GM21381 (cell line): Measurements from ENCODE around the gene NPPA.

Experiments
- ATAC-seq: cut with Tn5 transposase; IDR thresholded peaks from one replicate; pipeline ENCODE4 v1.9.1; 2021; ENCODE audit warnings: mild to moderate bottlenecking, moderate library complexity; ENCODE audit not compliant: unreplicated experiment

The NPPA gene

DNA sequence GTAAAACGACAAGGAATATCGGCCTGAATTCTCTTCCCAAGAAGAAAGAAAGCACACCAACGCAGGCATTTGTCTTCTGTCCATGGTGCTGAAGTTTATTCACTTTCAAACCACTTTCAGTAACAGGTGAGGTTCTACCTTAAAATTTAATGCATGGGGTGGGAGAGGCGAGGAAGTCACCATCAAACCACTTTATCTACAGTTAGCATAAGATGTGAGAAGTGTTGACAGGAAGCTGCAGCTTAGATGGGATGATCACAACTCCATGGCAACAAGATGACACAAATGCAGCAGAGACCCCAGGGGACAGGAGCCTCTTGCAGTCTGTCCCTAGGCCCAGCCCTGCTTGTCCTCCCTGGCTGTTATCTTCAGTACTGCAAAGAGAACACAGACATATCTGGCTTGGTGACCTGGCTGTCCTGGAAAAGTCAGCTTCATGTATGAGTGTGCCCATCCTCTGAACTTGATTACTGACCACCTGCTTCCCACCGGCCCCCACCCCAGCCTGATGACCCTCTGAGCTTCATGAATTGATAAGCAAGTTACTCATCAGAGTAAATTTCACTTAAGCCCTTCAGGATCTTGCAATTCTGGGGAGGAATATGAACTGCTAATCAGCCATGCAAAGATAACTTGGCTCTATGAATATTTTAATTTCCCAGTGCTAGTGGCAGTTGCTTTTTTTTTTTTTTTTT is 1.8 kb downstream of the NPPA start:
- ATAC-seq = no peak

DNA sequence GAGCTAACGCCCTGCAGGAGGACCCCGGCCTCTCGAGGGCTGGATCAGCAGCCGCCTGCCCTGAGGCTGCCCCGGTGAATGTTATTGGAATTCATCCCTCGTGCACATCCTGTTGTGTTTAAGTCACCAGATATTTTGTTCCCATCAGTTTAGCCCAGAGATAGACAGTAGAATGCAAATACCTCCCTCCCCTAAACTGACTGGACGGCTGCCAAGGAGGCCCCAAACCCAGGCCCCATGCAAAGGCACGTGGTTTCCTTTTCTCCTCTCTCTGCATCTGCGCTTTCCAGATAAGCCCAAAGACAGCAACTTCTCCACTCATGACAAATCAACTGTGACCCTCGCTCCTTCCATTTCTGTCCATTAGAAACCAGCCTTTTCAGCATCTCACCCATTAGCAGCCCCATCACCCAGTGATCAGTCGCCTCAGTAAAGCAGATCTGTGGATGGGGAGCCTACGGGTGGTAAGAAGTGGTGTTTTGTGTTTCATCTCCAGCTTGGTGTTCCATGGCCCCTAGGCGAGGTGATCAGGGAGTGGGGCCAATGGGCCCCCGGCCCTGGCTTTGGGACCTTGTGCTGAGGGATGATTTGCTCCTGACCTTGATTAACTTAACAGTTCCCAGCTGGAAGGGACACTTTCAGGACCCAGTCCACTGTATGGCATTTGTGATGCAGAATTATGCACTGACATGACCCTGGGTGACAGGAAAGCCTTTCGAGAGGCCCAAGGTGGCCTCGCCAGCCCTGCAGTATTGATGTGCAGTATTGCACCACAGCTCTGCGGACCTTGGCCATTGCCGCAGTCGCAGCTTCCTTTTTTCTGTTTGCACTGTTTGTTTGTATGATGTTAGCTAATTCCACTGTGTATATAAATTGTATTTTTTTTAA is 5.2 kb downstream of the NPPA start:
- no peak for ATAC-seq

DNA sequence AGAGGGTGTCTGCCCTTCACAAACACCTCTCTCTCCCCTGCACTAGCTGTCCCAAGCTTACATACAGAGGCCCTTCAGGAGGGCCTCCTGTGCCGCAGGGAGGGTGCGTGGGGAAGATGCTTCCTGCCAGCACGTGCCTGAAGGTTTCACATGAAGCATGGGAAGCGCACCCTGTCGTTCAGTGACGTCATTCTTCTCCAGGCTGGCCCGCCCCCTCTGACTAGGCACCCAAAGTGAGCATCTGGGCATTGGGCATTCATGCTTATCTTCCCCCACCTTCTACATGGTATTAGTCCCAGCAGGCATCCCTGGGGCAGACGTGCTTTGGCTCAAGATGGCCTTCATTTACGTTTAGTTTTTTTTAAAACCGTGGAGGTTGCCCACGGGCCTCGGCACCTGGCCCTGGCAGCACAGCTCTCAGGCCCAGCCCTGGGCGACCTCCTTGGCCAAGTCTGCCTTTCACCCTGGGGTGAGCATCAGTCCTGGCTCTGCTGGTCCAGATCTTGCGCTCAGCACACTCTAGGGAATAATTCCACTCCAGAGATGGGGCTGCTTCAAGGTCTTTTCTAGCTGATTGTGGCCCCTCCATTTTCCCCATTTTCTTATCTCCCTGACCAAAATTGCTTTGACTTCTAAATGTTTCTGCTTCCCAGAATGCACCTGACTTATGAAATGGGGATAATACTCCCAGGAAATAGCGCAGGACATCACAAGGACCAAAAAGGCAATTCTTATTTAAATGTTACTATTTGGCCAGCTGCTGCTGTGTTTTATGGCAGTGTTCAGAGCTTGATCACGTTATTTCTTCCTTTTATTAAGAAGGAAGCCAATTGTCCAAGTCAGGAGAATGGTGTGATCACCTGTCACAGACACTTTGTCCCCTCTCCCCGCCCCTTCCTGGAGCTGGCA is 6.1 kb downstream of the NPPA start:
- ATAC-seq = no peak

DNA sequence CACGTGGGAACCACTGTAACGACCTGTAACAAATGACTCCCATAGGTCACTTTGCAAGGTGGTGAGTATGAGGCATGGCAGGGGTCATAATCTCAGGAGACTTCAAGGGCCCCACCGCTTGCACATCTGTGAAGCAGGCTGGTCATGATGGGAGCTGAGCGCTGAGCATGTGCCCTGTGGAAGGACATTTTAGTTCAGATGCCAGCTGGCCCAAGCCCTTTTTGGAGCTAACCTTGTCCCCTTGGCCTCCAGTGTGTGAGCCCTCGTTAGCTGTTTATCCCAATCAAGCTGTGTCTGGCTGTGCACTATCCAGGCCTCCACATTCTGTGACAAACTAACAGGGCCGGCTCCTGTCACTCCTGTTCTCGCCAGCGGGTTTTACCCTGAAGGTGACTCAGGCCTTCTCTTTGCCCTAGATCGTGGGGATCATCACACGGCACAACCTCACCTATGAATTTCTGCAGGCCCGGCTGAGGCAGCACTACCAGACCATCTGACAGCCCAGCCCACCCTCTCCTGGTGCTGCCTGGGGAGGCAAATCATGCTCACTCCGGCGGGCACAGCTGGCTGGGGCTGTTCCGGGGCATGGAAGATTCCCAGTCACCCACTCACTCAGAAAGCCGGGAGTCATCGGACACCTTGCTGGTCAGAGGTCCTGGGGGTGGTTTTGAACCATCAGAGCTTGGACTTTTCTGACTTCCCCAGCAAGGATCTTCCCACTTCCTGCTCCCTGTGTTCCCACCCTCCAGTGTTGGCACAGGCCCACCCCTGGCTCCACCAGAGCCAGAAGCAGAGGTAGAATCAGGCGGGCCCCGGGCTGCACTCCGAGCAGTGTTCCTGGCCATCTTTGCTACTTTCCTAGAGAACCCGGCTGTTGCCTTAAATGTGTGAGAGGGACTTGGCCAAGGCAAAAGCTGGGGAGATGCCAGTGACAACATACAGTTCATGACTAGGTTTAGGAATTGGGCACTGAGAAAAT is 7.6 kb downstream of the NPPA start:
- no peak for ATAC-seq

DNA sequence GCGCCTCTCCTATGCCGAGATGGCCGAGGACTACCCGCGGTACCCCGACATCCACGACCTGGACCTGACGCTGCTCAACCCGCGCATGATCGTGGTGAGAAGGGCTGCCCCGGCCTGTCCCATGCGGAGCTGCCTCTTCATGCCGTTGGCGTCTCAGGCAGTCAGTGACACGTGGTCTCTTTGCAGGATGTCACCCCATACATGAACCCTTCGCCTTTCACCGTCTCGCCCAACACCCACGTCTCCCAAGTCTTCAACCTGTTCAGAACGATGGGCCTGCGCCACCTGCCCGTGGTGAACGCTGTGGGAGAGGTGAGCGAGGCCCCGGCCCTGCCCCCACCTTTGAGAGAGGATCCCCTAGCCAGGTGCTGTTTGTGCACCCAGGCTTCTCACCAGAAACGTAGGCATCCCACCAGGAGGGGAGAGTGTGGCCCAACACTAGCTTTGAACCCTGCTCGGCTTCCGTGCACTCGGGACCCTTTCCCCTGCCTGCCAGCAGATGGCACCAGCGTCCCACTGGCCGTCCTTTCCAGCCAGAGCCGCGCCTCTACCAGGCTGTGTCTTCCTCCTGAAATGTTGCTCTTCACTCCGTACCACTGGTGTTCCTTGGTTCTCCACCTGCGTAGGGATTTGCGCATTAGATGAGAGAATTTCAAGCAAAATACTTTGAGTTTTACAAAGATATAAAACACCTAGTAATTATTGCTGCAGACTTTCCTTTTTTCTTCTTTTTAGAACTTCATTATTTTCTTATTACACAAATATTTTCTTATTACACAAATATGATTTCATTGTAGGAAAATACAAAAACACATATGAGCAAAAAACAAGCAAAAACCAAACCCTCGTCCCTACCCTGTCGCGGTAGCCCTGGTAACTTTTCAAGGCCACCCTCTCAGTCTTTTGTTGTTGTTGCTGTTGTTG is 9.0 kb downstream of the NPPA start:
- no peak for ATAC-seq

DNA sequence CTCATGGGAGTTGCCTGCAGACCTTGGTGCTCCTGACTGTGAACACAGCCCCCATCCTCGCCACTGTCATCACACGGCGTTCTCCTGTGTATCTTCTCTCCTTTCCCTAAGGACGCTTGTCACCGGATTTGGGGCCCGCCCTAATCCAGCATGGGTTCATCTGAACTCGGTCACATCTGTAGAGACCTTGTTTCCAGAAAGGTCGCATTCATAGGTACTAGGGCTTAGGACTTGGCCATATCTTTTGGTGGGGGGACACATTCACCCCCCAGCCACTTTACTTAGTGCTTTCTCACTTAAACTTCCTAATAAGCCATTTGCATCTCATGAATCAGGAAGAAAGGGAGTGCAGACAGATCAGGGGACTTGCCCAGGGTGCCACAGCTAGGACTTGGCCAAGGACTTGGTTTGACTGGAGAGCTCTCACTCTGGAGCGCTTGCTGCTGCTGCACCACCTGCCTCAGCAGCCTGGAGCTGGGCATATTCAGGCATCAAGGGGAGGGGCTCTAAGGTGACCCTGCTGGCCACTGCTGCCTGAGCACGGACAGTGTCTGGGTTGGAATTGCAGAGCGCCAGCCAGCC is 9.7 kb downstream of the NPPA start:
- no peak for ATAC-seq

DNA sequence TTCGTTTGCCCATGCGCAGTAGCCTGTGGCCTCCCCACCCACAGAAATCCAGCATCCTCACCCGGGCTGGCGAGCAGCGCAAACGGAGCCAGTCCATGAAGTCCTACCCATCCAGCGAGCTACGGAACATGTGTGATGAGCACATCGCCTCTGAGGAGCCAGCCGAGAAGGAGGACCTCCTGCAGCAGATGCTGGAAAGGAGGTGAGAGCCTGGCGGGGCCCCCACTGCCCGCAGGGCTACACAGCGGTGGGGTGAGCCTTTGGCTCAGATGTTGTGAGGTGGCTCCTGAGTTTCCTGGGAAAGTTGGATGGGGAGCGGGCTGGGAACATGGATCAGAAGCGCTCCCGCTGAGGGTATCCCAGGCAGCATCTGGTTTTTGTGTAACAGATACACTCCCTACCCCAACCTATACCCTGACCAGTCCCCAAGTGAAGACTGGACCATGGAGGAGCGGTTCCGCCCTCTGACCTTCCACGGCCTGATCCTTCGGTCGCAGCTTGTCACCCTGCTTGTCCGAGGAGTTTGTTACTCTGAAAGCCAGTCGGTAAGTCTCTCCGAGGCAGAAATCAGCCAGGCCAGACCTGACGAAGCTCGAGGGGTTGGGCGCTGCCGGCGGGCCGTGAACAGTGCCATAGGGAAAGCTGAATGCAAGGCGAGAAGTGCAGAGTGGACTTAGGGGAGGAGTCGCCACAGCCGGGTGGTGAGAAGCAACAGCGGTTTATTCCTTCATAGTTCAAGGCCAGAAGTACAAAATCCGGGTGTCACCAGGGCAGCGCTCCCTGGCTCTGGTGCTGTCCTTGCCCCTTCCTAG is 10.4 kb downstream of the NPPA start:
- no peak for ATAC-seq

DNA sequence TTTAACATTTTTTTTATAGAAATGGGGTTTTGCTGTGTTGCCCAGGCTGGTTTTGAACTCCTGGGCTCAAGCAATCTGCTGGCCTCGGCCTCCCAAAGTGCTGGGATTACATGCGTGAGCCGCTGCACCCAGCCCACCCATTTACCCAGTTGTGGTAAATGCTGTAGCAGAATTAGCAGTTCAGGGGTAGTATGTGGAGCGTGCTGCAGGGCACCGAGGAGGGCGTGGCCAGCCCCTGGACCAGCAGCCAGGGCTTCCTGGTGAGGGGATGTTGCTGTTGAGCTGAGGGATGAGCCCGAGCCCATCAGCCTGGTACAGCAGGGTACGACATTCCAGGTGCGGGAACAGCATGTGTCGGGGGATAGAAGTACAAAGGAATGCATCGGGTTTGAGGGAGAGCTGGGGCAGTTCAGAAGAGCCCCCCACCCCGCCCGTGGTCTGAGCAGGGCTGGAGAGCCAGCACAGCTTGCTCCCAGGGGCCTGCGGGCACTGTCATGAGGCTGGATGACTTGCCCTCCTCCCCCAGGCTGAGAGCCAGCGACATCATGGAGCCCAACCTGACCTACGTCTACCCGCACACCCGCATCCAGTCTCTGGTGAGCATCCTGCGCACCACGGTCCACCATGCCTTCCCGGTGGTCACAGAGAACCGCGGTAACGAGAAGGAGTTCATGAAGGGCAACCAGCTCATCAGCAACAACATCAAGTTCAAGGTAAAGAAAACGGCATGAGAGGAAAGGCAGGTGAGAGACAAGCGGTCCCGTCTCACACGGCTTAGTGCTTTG is 11.9 kb downstream of the NPPA start:
- no peak for ATAC-seq

DNA sequence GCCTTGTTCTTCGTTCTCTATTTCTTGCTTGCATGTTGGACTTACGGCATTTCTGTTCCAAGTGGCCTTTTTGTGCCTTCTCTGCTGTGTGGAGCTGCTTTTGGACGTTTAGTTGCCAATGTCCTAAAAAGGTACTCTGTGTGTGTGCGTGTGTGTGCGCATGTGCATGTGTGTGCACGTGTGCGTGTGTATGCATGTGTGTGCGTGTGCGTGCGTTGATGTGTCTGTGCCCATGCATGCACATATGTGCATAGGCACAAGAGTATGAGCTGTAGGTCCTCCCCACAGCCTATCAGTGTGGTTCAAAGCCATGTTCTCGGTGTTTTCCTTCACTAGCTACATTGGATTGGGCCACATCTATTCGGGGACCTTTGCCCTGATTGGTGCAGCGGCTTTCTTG is 13.7 kb downstream of the NPPA start:
- no peak for ATAC-seq

DNA sequence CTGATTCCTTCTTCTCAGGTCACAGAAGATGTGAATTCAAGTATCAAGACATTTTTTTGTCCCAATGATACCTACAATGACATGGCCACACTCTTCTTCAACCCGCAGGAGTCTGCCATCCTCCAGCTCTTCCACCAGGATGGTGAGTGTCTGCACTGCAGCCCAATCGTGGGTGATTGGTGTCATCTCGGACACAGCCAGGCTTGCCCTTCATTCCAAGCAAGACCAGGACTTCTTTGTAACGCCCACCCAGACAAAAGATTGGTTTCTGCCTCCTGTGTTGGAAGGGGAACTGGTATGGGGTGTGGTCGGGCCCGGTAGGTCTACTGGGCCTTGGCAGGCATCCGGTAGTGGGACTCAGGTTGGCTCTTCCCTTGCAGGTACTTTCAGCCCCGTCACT is 14.1 kb downstream of the NPPA start:
- no peak for ATAC-seq

DNA sequence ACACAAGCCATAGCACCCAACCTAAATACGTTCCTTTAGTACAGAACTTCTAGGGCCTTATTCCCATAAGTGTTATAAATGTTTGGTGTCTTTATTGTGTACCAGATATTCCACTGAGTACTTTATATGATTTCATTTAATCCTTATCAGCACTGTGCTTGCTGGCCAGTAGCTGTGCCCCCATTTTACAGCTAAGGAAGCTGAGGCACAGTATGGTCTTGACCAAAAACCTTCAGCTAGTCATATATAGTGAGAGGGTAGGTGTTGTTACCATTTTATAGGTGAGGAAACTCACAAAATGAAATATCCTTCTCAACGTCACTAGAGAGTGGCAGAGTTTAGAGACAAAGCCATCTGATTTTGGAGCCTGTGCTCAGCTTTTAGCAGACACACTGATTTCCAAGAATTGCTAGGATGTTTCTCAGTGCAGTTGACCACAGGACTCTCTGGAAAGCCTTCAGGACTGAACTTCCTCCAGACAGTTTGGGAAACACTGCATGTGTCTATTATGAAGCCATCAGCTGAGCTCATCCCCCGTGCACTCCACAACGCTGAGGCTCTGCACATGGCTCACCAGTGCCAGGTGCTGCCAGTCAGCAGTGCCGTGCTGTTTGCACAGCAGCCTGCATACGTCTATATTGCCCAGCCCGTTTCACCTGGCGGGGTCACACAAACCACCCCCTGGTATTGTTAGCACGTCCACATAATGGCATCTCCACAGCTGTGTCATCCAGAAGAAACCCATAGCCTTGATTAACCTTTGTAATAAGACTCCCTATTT is 15.4 kb downstream of the NPPA start:
- ATAC-seq = no peak

DNA sequence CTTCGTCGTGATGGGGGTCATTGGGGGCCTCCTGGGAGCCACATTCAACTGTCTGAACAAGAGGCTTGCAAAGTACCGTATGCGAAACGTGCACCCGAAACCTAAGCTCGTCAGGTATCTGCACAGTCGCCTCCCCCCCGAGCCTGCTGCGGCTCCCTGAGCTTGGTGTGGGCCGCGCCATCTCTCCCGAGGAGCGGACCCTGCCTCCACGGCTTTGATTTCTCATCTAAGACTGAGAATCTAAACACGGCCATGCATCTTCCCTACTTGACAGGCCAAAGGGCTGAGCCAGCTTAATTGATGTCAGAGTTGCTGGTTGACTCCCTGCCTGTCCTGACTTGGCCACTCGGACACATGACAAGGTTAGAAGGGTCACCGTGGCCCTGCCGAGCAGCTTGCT is 19.1 kb downstream of the NPPA start:
- no peak for ATAC-seq

DNA sequence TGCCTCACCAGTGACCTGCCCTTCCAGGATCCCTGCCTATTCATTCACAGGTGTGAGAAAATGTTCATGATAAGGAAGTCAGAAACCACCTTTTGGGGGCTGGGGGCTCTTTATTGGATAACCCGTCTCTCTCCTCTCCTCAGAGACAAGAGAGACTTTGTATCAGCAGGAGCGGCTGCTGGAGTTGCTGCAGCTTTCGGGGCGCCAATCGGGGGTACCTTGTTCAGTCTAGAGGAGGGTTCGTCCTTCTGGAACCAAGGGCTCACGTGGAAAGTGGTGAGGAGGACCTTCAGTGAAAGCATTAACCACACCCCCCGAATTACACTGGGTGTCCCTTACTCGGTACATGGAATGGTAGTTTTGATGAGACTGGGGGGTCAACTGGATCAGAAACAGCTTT is 20.6 kb downstream of the NPPA start:
- no peak for ATAC-seq

DNA sequence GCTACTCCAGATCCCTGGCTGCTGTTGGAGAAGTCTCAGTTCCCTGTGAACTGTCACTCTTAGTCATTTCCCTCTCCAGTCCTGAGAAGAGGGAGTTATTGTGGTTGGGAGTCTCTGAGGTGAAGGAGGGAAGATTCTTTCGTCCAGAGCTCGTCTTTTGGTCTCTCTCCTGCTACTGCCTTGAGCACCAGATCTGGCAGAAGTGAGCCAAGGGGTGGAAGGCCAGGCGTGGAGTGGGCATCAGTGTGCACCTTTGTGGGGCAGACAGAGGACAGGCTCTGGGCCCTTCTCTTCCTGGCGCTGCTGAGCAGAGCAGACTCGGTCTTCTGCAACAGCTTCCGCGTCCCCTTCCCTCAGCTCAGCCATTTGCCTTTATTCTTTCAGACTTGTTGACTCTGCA is 22.5 kb downstream of the NPPA start:
- no peak for ATAC-seq

DNA sequence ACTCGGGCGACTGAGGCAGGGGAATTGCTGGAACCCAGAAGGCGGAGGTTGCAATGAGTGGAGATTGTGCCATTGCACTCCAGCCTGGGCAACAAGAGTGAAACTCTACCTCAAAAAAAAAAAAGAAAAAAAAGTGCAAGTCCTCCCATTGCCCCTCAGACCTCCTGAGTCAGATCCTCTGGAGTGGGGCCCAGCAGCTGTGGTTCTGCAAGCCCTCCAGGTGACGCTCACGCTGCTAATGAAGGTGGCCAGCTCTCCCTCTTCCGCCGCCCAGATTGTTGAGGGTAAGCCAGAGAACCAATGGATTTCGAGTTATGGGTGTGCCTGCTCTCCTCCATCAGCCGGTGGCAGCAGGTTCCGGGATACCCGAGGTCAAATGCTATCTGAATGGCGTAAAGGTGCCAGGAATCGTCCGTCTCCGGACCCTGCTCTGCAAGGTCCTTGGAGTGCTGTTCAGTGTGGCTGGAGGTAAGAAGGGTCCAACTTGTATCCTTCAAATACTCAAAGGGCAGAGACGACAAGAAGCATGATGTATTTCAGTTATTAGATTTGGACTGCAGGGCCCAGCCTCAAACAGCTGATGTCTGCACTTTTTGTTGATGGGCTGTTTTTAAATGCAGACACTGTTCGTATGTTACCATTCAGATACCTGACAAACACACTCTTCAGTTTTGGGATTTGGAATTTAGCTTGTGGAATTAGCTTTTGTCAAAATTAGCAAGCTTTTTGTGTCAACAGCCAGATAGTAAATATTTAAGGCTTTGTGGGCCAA is 24.0 kb downstream of the NPPA start:
- no peak for ATAC-seq

DNA sequence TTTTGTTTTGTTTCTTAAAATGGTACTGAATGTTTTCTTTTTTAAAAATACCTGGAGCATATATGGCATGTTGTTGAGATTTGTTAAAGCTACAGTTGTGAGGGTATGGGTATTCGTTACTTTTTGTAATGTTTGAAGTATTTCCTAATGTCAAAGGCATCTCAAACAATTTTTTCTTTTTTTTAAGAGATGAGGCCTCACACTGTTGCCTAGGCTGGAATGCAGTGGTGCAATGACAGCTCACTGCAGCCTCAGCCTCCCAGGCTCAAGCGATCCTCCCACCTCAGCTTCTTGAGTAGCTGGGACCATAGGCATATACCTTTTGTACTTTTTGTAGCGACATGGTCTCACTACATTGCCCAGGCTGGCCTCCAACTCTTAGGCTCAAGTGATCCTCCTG is 25.5 kb downstream of the NPPA start:
- ATAC-seq = no peak
